Smooth muscle cell of the umbilical artery (primary cell): Measurements from ENCODE around the gene DCUN1D3. TPM values are rescaled to one million over a fixed set of nuclear protein-coding genes. Genes with fewer than 3 reads are reported as not detected.

Experiments
- total RNA-seq: library from RNA; depleted of rRNA; stranded (reverse); fragments of >200 nt; gene quantifications from 2 replicates; pipeline ENCODE4 v1.2.3, GENCODE V29; 2014

The DCUN1D3 gene
- total RNA-seq: 43.4 and 53.7 TPM in 2 replicates

GRCh38 chr16:20900299-20901067 lies at the start of gene DCUN1D3, which contains the start of gene LYRM1:
Gene DCUN1D3, minus strand, starts transcription at chr16:20900358. Its CDS starts 37,820 bp downstream, at chr16:20862538.
Gene LYRM1, plus strand, starts transcription at chr16:20900771. Its CDS starts 14,785 bp downstream, at chr16:20915556.

GRCh38 chr16:20806168-20807050 lies 93.7 kb downstream of the DCUN1D3 start, which contains the start of the genes ERI2 and REXO5:
Gene ERI2, minus strand, starts transcription at chr16:20806472. Its CDS starts 42 bp downstream, at chr16:20806430.
Gene REXO5, plus strand, starts transcription at chr16:20806527. Its CDS starts 427 bp downstream, at chr16:20806954.

Other genes with a start within 250 kb of the DCUN1D3 start
- not detected in 2 replicates for gene ACSM1, start 202.7 kb downstream of the DCUN1D3 start, total RNA-seq
- 76.4 and 80.2 TPM in 2 replicates for gene THUMPD1, start 158.5 kb downstream of the DCUN1D3 start, total RNA-seq
- 0.28 and 1.2 TPM in 2 replicates for gene ACSM3, start 136.3 kb downstream of the DCUN1D3 start, total RNA-seq
- gene ERI2, start 93.9 kb downstream of the DCUN1D3 start, total RNA-seq: 19.6 and 43.5 TPM in 2 replicates
- gene REXO5, start 93.8 kb downstream of the DCUN1D3 start, total RNA-seq: 3.6 and 5.6 TPM in 2 replicates
- 41.3 and 55.1 TPM in 2 replicates for gene LYRM1, start 413 bp upstream of the DCUN1D3 start, total RNA-seq